ENCODE measurements around the gene PACS2. TPM values are rescaled to one million over a fixed set of nuclear protein-coding genes. Genes with fewer than 3 reads are reported as not detected.
A peak's percentile ranks its signal among the peaks of the same experiment; 100 is the strongest.

Gene PACS2
- total RNA-seq, 1 donor: 27.0 TPM

DNA sequence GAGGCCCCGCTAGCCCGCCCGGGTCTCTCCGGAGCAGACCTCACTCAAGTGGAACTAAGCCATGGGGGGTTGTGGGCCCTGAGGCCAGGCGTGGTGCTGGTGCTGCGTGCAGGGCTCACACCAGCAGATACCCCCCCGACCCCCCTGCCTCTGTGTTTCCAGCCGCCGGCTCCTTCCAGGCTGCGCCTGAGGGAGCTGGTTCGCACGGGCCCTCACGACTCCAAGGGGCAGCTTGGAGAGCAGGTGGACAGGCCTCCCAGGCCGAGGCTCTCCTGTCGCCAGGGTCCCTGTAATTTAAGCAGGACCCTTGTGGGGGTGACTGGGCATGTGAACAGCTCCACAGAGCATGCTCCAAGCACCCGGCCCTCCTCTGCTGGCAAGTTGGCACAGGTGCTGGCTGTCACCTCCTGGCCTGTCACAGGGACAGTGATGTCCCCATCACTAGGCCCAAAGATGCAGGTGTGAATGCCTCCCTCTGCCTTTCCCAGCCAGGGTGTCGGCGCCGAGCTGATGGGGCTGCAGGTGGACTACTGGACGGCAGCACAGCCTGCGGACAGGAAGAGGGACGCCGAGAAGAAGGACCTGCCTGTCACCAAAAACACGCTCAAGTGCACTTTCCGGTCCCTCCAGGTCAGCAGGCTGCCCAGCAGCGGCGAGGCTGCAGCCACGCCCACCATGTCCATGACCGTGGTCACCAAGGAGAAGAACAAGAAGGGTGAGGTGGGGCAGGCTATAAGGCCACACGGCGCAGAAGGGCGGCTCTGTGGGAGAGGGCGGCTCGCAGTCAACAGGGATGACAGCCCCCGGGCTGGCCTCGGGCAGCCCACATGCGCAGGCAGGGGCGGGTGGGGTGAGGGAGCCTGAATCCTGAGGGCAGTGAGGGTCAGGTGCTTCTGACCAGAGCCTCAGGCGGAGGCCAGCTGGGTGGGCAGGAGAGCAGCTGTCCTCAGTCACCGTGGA is 77.9 kb downstream of the PACS2 start:
- H3K4me3 ChIP-seq (ENCODE audit: low read length): no peak overlapping the region
- no peaks in the 10 kb centered on the region for H3K9me3 ChIP-seq (ENCODE audit: low read depth, low read length)
- no peaks in the 10 kb centered on the region for H3K27me3 ChIP-seq (ENCODE audit: insufficient read depth, low read length)
- H3K4me1 ChIP-seq (ENCODE audit: insufficient read depth, low read length): peaks cover 81% of the 10 kb centered on the region

DNA sequence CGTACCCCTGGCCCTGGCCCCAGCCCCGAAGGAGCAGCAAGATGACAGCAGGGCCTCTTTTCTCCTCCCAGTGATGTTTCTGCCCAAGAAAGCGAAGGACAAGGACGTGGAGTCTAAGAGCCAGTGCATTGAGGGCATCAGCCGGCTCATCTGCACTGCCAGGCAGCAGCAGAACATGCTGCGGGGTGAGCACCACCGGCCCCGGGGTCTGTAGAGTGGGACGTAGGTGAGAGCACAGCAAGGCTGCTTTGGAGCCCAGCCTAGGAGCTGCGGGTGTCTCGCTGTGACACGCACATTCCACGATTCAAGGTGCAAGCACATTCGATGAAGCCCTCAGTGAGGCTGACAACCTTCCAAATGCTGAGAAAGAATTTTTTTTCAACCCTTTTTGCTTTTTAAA is 78.6 kb downstream of the PACS2 start:
- Histone ChIP-seq H3K4me3 (ENCODE audit: low read length) (no peak overlapping the region), H3K9me3 (ENCODE audit: low read depth, low read length) (no peaks in the 10 kb centered on the region), H3K4me1 (ENCODE audit: insufficient read depth, low read length) (peaks cover 79% of the 10 kb centered on the region), H3K27me3 (ENCODE audit: insufficient read depth, low read length) (no peaks in the 10 kb centered on the region)

DNA sequence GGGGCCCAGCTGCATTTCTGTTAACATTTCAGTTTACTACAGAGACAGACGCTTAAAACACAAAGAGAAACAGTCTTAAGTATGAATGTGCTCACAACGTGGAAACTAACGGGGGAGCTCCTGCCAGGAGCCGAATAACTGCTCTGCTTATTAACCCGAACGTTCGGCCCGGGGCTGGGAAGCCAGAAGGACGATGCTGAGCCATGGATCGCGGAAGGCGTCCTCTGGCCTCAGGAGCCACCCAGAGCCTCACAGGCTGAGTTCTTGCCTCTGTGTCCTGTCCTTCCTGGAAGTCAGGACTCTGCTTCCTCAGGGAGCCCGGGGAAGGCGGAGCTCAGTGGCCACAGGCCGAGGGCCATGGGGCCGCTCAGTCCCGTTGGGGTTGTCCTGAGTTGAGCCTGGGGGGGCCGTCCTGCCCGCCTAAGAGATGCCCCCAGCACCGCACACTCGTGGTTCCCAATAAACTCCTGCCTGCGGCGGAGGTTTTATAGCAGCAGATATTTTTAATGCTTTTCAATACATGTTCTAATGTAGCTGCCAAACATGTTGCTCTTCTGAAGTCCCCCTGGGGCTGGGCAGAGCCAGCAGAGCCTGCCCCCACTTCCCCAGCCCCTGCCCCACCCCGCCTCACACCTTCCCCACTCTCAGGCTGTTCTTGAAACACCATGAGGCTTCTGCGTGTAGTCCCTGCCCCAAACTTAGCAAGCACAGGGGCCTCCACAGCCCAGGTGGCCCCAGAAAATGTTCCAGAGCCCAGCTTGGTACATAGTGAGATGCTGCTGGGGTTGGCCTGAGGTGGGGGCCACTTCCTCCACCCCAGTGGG is 80.4 kb downstream of the PACS2 start:
- H3K4me3 ChIP-seq (ENCODE audit: low read length): no peak overlapping the region
- no peaks in the 10 kb centered on the region for H3K9me3 ChIP-seq (ENCODE audit: low read depth, low read length)
- H3K4me1 ChIP-seq (ENCODE audit: insufficient read depth, low read length): peaks cover 75% of the 10 kb centered on the region
- no peaks in the 10 kb centered on the region for H3K27me3 ChIP-seq (ENCODE audit: insufficient read depth, low read length)

DNA sequence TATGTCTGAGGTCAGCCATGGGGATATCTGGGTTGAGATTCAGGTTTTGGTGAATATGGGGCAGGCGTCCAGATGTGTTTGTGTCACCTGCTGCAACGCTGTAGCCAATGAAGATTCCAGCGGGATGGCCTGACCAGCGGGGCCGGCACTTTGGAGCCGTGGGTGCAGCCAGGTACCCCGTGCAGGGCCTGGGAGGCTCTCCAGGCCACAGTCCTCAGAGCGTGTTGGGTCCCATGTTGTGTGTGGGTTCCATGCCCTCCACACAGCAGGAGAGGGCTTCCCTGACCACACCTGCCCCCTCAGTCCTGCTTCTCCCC is 80.9 kb downstream of the PACS2 start:
- peaks cover 73% of the 10 kb centered on the region for H3K4me1 ChIP-seq (ENCODE audit: insufficient read depth, low read length)
- no peaks in the 10 kb centered on the region for H3K27me3 ChIP-seq (ENCODE audit: insufficient read depth, low read length)
- no peaks in the 10 kb centered on the region for H3K9me3 ChIP-seq (ENCODE audit: low read depth, low read length)
- H3K4me3 ChIP-seq (ENCODE audit: low read length): no peak overlapping the region

DNA sequence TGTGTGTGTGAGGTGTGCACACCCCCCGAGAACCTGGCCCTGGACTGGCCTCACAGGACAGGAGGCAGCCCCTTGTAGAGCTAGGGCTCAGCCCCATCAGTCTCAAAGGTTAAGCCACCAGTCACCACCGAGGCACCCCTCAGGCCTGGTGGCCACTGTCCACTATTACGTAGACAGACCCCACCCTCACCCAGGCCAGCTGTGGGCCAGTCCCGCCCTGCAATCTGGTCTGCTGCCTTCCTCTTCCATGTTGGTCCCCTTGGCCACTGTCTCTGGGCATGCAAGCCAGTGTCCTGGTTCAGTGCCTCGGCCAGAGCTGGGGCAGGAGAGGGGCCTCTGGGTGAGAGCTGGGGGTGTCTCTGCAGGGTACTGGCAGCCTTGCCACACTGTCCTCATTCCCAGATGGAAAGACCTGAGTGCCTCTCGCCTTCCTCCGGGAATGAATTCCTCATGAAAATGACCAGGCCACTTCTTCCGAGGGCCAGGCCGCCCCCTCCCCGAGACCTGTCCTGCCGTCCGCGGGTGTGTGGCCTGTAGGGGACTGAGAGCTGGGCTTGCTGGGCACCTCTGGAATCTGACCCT is 82.9 kb downstream of the PACS2 start:
- Histone ChIP-seq H3K27me3 (ENCODE audit: insufficient read depth, low read length) (no peaks in the 10 kb centered on the region), H3K4me3 (ENCODE audit: low read length) (peak overlapping the region; percentile 60), H3K4me1 (ENCODE audit: insufficient read depth, low read length) (peaks cover 66% of the 10 kb centered on the region), H3K9me3 (ENCODE audit: low read depth, low read length) (no peaks in the 10 kb centered on the region)

DNA sequence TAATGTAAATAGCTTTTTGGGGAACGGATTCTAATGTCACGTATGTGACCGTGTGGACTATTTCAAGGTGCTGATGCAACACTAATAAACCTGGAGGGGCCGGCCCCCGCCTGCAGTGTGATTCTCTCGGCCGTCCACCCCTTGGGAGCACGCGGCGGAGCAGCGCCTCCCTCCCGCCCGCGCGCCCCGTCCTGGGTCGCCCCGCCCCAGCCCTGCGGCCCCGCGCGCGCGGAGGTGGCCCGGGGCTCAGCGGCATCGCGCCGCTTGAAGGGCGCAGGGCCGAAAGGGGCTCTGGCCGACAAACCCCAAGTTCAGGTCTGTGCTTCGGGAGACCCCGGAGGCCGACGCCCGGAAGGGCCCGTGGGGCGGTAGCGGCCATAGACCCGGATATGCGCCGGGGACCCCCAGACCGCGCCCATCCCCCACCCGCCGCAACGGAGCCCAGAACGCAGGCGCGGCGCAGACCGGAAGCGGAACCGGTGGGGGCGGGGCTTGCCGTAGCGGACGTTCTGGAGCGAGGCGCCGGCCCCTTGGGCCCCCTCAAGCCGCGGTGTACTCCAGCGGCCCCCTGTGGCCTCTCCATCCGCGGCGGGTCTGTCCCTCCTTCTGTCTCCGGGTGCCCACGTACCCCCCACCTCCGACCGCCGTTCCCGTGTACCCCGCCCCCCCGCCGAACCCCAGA is 83.6 kb downstream of the PACS2 start, which contains the start of gene TEX22:
TSS of gene TEX22 (plus strand) at position 495 of the 682 bp plus-strand sequence. CDS start 803 bp downstream, outside the sequence.
- no peaks in the 10 kb centered on the region for H3K9me3 ChIP-seq (ENCODE audit: low read depth, low read length)
- H3K4me3 ChIP-seq (ENCODE audit: low read length): peak within 1 kb of the TSS; percentile 60
- peaks cover 61% of the 10 kb centered on the region for H3K4me1 ChIP-seq (ENCODE audit: insufficient read depth, low read length)
- H3K27me3 ChIP-seq (ENCODE audit: insufficient read depth, low read length): no peaks in the 10 kb centered on the region

DNA sequence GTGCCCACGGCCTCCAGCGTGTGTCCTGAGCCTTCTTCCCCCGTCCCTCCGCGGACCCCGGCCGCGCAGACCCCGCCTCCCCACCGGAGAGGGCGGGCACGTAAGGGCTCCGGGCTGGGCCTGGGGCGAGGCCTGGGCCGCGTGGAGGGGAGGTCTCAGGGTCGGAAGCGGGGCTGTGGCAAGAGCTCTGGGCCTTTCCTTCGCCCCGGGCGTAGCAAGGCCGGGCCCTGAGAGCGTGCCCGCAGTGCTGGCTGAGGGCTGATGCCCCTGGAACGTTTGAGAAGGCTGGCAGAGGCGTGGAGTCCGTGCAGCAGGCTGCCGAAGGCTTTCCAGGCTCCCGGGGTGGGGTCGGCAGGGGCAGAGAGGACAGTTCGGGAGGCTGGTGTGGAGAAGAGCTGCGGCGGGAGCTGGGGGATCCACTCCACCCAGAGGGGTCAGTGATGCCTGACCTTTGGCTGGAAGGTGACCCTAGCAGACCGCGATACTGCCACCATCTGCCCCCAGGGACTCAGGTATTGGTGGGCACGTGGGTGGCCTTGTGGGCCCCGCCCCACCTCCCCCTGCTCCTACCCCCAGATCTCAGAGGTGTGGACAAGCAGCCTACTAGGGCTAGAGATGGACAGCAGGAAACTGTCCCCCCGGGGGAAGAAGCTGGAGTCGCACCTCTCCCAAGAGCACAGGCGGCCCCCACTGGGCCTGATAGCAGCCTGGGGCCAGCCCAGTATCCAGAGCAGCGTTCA is 84.3 kb downstream of the PACS2 start:
- Histone ChIP-seq H3K4me1 (ENCODE audit: insufficient read depth, low read length) (peaks cover 58% of the 10 kb centered on the region), H3K4me3 (ENCODE audit: low read length) (peak overlapping the region; percentile 60), H3K9me3 (ENCODE audit: low read depth, low read length) (no peaks in the 10 kb centered on the region), H3K27me3 (ENCODE audit: insufficient read depth, low read length) (no peaks in the 10 kb centered on the region)

DNA sequence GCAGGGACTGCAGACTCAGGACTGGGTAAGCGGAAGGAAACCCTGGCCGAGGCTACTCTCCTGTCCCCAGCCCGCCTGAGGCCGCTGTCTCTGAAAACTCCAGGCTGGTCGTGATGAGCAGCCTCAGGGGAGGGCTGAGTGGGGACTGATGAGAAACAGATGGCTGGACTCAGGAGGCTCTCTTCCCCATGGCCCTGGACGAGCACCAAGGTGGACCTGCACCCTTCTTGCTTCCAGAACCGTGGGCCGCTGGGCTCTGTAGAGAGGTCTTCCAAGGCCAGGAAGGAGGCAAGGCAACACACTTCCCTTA is 84.9 kb downstream of the PACS2 start:
- Histone ChIP-seq H3K9me3 (ENCODE audit: low read depth, low read length) (no peaks in the 10 kb centered on the region), H3K27me3 (ENCODE audit: insufficient read depth, low read length) (no peaks in the 10 kb centered on the region), H3K4me3 (ENCODE audit: low read length) (no peak overlapping the region), H3K4me1 (ENCODE audit: insufficient read depth, low read length) (peaks cover 57% of the 10 kb centered on the region)

DNA sequence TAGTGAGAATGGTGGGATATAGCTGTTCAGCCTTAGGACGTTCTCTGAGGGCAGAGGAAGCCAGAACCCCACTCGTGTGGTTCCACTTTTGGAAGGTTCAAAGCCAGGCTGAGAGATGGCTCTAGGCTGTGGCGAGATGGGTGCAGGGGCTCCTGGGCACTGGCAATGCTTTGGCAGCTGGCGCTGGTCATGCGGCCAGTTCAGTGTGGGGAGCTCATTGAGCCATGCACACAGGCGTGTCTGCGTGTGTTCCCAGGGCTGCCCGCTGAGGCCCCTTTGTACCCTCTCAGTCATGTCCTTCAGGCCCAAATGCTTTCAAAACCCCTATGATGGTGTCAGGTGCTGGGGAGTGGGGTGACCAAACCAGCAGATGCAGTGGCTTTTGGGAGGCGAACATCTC is 85.5 kb downstream of the PACS2 start:
- Histone ChIP-seq H3K4me1 (ENCODE audit: insufficient read depth, low read length) (peaks cover 57% of the 10 kb centered on the region), H3K4me3 (ENCODE audit: low read length) (no peak overlapping the region), H3K27me3 (ENCODE audit: insufficient read depth, low read length) (no peaks in the 10 kb centered on the region)

DNA sequence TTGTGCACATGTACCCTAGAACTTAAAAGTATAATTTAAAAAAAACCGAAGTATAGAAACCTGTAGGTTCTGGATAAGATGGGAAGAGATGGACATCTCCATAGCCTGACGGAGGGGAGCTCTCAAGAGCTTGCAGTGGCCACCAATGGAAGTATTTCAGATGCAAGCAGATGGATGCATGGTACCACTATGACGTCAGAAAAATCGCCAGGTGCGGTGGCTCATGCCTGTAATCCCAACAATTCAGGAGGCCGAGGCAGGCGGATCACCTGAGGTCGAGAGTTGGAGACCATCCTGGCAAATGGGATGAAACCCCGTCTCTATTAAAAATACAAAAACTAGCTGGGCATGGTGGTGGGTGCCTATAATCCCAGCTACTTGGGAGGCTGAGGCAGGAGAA is 87.2 kb downstream of the PACS2 start:
- Histone ChIP-seq H3K27me3 (ENCODE audit: insufficient read depth, low read length) (no peaks in the 10 kb centered on the region), H3K4me3 (ENCODE audit: low read length) (no peak overlapping the region), H3K9me3 (ENCODE audit: low read depth, low read length) (no peaks in the 10 kb centered on the region), H3K4me1 (ENCODE audit: insufficient read depth, low read length) (peaks cover 55% of the 10 kb centered on the region)

More for the DNA sequence above, 85.5 kb downstream of the PACS2 start:
- H3K9me3 ChIP-seq (ENCODE audit: low read depth, low read length): no peaks in the 10 kb centered on the region

DNA sequence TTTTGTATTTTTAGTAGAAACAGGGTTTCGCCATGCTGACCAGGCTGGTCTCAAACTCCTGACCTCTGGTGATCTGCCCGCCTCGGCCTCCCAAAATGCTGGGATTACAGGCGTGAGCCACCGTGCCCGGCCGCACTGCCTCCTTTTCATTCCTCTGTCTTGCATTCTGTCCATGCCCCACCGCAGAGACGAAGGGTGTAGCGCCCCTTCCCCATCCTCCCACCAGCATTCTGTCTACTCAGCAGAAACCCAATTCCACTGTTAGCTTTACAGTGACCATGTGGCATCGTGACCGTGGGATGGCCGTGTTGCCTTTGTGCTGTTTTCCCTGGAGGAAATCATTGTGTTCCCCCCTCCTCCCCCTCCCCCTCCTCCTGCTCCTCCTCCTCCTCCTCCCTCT is 94.0 kb downstream of the PACS2 start:
- Histone ChIP-seq H3K4me1 (ENCODE audit: insufficient read depth, low read length) (peaks cover 54% of the 10 kb centered on the region), H3K27me3 (ENCODE audit: insufficient read depth, low read length) (peaks cover 19% of the 10 kb centered on the region), H3K9me3 (ENCODE audit: low read depth, low read length) (no peaks in the 10 kb centered on the region), H3K4me3 (ENCODE audit: low read length) (no peak overlapping the region)

DNA sequence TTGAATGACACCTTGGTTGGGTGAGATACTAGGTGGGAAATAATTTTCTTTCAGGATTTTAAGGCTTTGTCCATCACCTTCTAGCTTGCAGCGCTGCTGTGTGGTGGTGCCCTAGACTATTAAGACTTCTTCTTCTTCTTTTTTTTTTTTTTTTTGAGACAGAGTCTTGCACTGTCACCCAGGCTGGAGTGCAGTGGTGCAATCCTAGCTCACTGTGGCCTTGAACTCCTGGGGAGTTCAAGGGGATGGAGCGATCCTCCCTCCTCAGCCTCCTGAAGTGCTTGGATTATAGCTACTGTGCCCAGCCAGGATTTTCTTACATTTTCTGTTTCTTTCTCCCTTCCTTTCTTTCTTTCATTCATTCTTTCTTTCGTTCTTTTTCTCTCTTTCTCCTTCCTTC is 94.8 kb downstream of the PACS2 start:
- Histone ChIP-seq H3K9me3 (ENCODE audit: low read depth, low read length) (no peaks in the 10 kb centered on the region), H3K4me3 (ENCODE audit: low read length) (no peak overlapping the region), H3K27me3 (ENCODE audit: insufficient read depth, low read length) (peaks cover 24% of the 10 kb centered on the region), H3K4me1 (ENCODE audit: insufficient read depth, low read length) (peaks cover 52% of the 10 kb centered on the region)

DNA sequence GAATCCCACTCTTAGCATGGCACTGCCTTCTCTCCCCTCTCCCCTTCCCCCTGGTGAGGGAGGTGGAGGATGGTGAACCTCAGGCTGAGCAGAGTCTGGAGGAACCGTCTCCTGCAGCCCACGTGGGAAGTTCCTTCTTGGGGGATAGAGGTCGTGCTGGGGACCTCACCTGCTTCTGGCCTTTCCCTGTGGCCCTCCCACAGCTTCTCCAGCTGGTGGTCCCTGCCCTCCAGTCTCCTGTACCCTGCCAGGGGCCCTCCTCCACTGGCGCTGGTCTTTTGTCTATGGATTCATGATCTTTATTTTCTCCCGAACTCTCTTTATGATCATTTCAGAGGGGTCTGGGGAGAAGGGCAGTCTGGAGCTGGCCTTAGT is 96.1 kb downstream of the PACS2 start:
- H3K4me3 ChIP-seq (ENCODE audit: low read length): no peak overlapping the region
- peaks cover 54% of the 10 kb centered on the region for H3K4me1 ChIP-seq (ENCODE audit: insufficient read depth, low read length)
- no peaks in the 10 kb centered on the region for H3K9me3 ChIP-seq (ENCODE audit: low read depth, low read length)
- peaks cover 25% of the 10 kb centered on the region for H3K27me3 ChIP-seq (ENCODE audit: insufficient read depth, low read length)

Data from mononuclear cell (primary cell).